C4-2B (cell line): ENCODE data around the gene TMEM86B.

Experiments
- H3K27ac ChIP-seq: fragments of 450-650 bp; 2 replicates; pipeline ENCODE4 v1.5.1; 2017
- ZFX ChIP-seq: fragments of 450-650 bp; IDR thresholded peaks from 2 replicates; pipeline ENCODE4 v1.6.1; 2017
- TF ChIP-seq, protein P1 (sequence below): fragments of 450-650 bp; conservative IDR thresholded peaks from 2 replicates; pipeline ENCODE4 v1.5.1; 2017; ENCODE audit warnings: mild to moderate bottlenecking

The TMEM86B gene

GRCh38 chr19:55238030-55238429 is 9.5 kb upstream of the TMEM86B start:
- no peak overlapping the region for H3K27ac ChIP-seq
- TF ChIP-seq, protein P1, sequence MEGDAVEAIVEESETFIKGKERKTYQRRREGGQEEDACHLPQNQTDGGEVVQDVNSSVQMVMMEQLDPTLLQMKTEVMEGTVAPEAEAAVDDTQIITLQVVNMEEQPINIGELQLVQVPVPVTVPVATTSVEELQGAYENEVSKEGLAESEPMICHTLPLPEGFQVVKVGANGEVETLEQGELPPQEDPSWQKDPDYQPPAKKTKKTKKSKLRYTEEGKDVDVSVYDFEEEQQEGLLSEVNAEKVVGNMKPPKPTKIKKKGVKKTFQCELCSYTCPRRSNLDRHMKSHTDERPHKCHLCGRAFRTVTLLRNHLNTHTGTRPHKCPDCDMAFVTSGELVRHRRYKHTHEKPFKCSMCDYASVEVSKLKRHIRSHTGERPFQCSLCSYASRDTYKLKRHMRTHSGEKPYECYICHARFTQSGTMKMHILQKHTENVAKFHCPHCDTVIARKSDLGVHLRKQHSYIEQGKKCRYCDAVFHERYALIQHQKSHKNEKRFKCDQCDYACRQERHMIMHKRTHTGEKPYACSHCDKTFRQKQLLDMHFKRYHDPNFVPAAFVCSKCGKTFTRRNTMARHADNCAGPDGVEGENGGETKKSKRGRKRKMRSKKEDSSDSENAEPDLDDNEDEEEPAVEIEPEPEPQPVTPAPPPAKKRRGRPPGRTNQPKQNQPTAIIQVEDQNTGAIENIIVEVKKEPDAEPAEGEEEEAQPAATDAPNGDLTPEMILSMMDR, result no peak
- TF ChIP-seq ZFX, result no peak

DNA sequence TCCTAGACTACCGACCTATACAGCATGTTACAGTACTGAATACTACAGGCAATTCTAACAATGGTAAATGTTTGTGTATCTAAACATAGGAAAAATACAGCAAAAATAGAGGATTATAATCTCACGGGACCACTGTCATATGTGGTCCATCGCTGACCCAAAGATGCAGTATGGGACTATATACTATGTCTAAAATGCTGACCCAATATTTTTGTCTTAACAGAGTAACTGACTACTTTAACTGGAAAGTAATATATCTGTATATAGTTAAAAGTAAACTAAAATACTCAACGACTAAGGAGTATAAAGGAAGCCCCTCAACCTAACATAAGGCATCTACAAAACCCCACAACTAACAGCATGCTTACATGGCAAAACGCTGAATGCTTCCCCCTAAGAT is 4.4 kb upstream of the TMEM86B start:
- no peak overlapping the region for H3K27ac ChIP-seq
- TF ChIP-seq ZFX, result no peak
- TF ChIP-seq, protein P1, result no peak

DNA sequence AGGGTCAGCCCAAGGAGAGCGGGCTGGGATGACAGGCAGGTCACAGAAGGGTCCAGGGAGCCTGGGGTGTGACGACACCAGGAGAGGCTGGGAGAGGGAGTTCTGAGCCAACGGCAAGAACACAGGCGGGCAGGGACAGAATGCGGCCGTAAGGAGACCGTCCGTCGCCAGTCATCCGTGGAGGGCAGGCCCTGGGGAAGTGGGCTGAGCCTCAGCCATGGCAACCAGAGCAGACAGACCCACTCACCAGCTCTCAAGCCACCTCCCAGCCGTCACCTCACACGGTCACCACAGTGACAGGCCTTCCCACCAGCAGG is 3.7 kb upstream of the TMEM86B start:
- H3K27ac ChIP-seq, result no peak overlapping the region
- TF ChIP-seq, protein P1, result no peak
- TF ChIP-seq ZFX, result no peak

DNA sequence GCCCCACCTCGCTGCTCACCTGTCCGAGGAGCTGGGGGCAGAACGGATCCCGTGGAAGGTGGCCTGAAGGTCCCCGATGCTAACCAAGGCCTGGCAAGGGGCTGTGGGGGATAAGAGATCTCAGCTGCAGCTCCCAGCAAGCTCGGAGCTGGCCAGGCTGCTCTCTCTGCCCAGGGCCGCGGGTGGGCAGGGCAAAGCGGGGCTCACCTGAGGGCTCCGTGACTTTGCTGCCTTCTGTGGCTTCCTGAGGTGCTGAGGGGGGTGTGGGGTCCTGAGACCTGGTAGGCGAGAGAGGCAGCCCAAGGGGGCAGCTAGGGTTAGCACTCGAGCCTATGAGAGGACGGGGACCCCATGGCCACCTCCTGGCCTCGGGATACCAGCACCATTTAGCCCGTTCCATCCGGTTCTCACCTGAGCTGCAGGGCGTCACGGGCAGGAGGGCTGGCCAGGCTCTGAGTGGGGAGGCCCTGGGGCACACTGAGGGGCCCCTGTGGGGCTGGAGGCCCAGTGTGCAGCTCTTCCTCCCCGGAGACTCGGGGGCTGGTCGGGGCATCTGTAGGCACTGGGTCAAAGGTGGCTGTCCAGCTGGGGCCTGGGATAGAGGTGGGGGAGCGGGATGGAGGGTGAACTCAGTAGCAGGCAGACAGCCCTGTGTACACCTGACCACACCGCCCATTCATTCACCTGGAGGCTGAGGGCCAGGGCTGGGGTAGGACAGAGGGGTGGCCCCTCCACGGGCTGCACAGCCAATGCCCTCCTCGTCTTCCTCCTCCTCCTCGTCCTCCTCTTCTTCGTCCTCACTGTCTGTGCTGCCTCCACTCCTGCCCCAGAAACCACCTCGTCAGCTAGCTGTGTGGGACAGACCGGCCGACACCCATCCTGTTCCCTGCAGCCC is 3.1 kb upstream of the TMEM86B start:
- TF ChIP-seq, protein P1, result no peak
- TF ChIP-seq ZFX, result no peak
- H3K27ac ChIP-seq, result no peak overlapping the region

DNA sequence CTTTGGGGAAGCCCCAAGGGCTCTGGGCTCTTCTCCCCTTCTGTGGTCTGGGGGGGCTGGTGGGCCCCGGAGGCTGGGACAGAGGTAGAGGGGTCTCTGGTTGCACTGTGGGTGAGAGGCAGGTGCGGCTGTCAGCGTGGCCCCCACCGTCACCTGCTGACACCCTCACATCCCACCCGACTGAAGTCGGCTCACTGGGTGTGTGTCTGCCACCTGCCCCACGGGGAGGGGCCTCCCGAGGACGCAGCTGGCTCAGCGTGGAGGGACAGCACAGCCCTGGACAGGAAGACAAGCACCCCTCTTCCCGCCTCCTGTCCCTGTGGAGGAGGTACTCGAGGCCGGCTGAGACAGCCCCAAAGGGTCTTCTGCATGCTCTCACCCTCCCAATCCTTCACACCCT is 2.2 kb upstream of the TMEM86B start:
- no peak for TF ChIP-seq ZFX
- TF ChIP-seq, protein P1, result no peak
- no peak overlapping the region for H3K27ac ChIP-seq

- H3K27ac ChIP-seq, result no peak overlapping the region
- TF ChIP-seq ZFX, result no peak
- TF ChIP-seq, protein P1, result no peak
Observed at GRCh38 chr19:55230329-55230728, 1.8 kb upstream of the TMEM86B start.

DNA sequence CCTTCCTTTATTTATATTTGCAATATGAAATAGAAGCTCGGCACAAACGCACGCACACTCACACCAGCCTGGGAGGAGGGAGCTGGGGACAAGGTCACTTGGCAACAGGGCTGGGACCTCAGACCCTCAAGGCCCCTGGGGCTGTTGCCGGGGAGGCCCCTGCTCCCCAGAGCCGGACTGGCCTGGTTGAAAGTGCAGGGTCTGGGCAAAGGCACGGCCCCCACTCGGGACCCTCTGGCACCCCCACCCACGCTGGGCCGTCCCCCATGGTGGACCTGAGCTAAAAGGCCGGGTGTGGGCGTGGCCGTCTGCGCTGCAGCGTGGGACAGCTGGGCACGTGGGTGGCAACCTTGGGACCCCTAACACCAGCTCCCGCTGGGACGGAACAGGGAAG is 1.2 kb upstream of the TMEM86B start:
- H3K27ac ChIP-seq, result no peak overlapping the region
- no peak for TF ChIP-seq ZFX
- TF ChIP-seq, protein P1, result no peak
